NCI-H2227 (cell line): ENCODE results near the gene NXT1.
A peak's percentile ranks its signal among the peaks of the same experiment; 100 is the strongest.

Experiments used
- DNase-seq: peaks from one replicate; lab custom pipeline; 2025; ENCODE audit not compliant: unreplicated experiment; lab: John Stamatoyannopoulos, UW

The NXT1 gene

DNA sequence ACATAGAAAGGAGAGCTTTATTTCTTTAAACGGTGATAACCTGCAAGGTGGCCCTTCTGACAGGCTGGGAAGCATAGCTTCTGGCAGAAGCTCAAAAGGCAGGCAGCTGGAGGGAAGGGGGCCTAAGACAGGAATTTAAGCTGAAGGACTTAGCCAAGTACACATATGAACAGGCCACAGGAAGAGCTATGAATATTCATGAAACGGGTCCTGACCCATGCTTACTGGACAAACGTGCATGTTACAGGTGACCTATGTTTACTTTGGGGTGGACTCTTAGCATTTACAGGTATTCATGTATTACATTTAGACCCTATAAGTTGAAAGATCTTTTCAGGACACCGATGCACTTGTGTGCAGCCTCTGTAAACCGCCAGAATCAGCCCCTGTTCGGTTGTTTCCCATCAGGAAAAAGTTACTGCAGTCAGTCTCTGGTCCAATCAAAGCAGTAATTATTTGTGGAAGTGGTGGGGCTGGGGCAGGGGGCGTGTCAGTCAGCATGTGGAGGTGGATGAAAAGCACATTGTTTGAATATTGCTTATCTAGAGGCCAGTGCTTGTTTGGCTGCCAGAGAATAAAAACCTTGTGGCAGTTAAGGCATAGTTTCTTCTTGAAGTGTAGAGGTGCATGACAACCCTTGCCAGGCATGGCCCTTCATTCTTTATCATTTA lies 8.5 kb downstream of the NXT1 start:
- no peak for DNase-seq

DNA sequence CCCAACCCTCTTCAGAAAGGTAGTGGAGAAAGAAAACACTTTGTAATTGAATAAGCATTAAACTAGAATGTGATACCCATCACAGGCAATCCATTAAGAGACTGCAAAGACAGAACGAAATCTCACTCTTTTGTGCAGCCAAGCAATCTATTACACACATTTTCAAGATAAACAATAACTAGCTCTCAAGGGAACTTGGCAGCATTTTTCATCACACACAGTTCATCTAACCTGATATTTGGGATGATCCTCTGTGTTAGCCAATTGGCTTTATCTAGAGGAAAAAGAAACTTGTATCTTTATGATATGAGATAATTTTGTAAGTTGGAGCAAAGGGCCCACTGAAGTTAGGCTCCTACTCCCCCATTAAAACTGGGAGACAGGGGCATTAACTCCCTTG lies 9.9 kb downstream of the NXT1 start:
- DNase-seq: no peak

DNA sequence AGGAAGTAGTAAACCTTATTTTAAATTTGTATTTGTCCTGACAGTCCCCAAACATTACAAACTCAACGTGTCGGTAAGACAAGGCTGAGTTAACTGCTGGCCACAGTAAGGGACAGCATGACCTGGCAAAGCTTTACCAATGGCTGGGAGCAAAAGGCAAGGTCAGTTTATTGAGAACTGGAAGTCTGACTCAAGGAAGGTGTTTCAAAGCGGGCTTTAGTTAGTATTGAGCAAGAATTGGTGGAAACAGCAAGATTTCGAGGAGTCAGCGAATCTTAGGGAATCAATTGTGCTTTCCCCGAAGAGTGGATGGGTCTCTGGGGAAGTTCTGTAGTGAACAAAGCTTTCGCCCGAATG lies 10.5 kb downstream of the NXT1 start:
- DNase-seq: peak; percentile 50

DNA sequence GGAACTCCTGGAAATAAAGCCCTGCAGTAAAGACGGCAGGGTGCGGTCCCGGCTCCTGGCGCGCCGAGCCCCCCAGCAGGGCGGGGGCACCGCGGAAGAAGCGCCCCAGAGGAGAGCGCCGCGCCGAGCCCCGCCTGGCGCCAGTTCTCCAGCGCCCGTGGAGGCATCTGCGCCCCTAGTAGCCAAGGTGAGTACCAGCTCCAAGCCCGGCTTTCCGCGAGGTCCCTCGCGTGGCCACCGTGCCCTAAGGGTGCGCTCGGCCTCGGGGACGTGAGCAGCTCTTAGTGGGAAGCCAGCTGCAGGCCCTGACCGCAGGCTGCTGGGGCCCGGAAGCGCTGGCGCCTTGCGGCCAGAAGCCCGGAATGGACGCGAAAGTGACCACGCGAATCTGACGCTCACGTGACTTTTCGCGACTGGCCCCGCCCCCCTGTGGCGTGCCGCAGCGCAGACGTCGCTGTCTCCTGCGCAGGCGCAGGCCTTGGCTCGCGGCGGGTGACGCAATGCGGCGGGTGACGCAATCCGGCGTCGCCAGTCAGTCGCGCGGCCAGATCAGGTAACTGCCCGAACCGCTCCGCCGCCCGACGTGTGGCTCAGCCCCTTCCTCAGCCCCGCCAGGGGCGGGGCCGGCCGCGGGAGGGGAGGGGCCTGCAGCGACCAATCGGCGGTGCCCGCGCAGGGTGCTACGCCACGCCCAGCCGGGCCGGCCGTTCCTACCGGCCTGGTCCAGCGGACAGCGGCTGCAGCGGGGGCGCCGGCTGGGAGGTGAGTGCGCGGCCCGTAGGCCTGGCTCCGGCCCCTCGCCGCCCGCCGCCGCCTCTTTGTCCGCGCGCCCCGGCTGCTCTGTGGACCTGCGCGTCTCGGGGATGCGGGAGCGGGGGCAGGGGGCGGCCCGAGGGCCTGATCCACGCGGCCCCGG lies 11.1 kb downstream of the NXT1 start, which contains the start of gene GZF1:
Gene GZF1 (plus strand): TSS at position 707 of the 916 bp plus-strand sequence. CDS start 2,202 bp downstream, outside the sequence.
- peak; percentile 99 for DNase-seq

DNA sequence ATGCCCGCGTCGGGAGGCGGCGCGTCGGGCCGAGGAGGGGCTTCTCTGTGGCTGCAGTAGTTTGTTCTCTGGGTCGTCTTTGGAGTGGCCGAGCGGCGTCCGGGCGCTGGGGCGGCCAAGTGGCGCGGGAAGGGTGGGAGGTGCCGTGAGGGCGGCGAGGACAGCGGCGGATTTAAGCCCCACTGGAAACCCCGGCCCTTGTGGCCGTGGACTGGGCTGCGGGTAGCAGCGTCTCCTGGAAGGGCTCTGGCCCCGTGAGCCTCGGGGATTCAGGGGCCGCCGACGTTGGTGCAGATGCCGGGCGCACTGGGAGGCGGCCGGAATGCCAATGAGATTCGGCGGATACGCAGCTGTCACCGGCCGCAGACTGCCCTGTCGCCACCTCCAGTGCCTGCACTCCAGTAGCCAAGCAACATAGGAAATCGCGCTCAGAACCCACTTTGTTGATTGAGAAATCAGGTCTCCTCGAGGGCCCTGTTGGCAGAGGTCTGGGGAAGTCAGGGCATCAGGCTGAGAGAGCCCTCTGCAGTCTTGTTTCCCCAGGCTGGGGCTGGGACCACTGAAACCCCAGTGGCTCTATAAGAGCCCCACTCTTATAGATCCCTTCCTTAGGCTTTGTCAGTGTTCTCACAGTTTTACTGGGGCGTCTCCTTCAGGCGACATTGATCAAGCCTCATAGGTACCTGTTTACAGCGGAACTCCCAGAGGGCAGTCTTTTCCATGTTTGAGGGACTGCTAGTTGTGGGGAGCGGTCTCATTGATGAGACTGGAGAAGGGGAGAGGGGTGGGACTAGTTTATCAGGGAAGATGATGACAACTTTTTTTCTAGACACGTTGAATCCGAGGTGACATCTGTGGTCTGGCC lies 12.0 kb downstream of the NXT1 start:
- DNase-seq: no peak

DNA sequence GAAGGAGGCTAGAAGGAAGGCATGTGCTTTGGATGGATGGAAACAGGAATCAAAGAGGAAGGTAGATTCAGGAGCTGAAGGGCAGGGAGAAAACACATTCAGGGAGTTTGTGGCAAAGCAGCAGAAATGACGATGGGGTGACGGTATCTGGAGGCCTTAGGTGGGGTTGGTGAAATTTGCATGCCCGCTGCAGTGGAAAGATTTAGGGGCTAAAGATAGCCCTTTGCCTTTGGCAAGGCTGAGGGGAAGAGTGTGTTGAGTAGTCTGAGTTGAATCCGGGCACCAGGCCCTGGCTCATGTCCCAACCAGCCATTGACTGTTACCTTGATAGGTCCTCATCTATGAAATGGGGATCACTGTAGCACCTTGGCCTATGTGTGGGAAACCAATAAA lies 12.7 kb downstream of the NXT1 start:
- DNase-seq: no peak

DNA sequence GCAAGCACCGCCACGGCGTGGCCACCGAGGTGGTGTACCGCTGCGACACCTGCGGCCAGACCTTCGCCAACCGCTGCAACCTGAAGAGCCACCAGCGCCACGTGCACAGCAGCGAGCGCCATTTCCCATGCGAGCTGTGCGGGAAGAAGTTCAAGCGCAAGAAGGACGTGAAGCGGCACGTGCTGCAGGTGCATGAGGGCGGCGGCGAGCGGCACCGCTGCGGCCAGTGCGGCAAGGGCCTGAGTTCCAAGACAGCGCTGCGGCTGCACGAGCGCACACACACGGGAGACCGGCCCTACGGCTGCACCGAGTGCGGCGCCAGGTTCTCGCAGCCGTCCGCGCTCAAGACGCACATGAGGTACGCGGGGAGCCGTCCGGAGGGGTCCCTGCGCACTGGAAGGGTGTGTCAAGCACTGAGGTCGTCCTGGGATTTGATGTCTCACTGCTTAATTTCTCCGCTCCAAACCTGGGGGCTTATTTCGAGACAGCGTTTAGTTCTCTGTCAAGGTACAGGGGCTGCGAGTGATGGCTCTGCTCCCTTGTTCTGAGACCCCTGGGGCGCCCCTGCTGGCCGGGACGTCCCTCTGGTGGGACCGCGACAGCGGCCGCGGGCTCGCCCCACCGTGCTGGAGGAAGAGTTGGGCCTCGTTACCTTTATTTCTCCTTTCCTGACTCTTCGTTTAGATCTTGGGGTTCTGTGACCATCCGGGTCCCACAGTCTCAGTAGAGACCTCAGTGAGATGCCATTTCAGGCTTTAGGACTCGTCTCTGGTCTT lies 15.0 kb downstream of the NXT1 start:
- no peak for DNase-seq

DNA sequence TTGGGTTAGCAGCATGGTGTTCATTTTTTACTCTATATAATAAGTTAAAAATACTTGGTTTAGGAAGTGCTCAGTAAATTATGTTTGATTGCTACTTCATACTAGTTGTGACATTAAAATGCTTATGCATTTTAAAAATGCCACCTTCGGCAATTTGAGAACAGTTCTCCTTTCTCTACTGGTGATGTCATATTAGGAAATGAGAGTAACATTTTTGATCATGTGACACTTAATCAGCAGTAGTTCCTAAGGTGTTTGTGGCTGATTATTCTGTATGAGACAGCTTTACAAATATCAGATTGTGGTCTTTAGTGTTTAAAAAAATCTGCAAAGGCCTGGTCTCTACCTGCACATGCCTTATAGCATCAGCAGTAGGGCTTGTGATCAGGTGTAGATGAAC lies 15.8 kb downstream of the NXT1 start:
- no peak for DNase-seq

DNA sequence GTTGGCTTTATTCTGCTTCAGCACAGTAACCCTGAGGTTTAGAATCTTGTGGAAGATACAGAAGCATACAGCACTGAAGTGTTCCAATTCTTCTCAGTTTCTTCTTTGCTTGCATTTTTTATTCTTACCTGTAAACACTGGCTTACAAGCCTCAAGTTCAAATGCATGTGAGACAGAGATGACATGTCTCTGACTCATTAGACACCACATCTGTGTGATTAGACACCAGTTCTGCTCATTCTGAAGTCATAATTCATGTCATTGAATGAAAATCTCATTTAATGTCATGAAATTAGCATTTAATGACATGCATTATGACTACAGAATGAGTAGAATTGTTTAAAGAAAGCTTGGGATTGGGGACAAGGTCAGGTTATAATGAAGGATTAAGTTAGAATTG lies 17.2 kb downstream of the NXT1 start:
- DNase-seq: no peak

DNA sequence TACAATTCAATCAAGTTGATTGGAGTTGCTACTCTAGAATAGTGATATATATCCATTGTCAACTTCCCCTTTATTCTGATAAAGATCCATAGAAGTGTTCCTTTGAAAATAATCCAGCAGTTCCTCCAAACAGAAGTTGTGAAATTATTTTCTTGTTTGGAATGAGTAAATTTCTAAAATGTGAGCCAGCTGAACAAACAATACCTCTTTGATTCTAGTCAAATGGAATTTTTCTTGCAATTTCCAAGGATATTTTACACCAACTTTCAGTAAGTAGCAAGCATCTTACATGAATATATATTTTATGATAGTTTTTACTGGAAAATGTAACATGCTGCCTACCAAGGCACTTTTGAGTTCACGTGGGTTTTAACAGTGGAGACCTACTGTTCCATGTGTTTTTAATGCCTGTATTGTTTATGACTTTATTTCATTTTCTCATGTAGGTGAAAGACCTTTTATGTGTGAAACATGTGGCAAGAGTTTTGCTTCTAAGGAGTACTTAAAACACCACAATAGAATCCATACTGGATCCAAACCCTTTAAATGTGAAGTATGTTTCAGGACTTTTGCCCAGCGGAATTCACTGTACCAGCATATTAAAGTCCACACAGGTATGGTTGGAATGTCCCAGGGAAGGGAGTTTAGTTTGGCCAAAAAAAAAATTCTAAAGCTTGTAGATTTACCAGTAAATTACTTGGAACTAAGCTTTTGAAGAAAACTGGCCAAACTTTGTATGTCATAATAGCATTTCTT lies 17.9 kb downstream of the NXT1 start:
- DNase-seq: no peak

DNA sequence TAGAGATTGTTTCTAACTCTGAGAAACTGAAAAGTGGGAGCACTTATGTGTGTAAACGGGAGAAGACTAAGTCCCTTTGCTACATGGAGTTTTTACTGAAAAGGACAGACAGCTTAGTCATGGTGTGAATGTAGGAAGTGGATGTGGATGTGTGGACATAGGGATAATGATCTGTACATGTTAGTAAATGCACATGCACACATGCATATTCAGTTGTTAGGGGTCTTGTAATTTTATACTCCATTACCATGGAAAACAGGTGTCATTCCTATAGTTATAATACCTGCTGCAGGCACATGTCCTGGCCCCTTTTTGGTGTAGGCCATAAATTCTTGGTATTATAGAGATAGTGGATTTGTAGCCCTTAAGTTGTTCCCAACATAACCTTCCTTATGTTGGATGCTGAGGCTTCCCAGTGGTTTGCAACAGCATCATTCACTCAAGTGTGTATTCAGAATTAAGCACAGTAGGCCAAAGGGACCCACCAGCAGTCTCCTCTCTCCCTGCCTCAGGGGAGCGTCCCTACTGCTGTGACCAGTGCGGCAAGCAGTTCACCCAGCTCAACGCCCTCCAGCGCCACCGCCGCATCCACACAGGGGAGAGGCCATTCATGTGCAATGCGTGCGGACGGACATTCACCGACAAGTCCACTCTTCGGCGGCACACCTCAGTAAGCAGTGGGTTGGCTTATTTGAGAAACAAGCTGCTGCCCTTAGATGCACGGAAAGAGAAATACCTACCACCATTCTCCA lies 18.7 kb downstream of the NXT1 start:
- no peak for DNase-seq

DNA sequence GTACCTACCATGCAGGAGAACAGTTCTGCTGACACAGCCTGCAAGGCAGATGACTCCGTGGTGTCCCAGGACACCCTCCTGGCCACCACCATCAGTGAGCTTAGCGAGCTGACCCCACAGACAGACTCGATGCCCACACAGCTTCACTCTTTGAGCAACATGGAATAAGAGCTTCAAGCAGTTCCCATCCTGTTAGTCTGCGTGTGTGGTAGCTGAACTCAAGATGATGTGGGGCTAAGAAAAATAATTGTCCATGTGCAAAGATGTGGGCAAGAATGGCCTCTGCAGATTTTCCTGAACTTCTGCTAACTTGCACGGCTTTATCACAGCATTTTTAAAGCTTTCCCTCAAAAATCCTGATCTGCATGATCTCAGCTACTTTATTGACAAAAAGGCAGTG lies 19.7 kb downstream of the NXT1 start:
- no peak for DNase-seq

DNA sequence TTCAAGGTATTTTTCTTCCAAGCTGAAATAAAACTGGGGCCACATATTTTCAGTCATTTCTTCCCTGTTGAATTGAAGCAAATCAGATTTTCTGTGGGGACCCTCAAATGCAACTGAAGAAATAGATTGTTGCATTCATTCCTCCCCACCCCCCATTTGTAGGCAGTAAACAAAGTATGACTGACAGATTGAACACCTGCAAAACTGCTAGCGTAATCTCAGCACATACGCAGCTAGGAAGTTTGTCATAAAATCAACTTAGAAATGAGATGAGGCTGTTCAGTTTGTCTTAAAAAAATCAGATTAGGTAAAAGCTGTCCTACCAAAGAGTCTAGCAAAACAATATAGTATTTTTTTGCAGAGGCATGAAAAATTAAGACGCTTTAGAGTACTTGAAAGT lies 20.3 kb downstream of the NXT1 start:
- no peak for DNase-seq

DNA sequence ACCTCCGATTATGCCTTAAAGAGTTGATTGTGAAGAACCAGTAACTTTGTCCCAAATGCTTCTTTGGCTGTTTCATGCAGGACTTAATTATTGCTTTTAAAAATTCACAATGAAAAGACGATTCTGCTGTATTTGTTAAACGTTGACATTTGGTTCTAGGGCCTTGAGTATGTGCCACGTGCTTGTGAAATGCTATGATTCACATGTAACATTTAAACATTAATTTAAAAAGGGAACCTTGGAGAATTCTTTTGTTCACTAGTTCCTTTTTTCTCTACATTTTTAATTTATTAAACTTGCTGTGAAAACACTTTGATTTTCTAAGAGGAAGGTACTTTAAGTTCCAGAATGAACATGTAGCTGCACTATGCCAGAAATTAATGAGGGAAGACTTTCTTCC lies 20.9 kb downstream of the NXT1 start:
- DNase-seq: no peak

DNA sequence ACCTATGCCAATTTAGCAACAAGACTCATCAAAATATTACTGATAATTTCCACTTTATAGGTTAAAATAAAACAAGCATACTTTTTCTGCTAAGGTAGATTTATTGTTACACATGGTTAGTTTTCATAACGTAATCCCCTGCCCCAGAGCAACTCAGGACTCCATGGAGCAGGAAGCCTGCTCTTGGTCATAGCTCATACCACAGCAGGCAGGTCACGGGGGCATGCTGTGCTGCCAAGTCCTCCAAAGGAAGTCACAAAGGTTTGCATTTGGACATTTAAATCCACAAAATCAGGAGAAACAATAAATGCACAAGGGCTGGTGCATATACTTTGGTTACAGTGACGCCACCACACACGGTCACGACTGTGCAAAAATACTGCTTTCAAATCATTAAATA lies 23.9 kb downstream of the NXT1 start:
- no peak for DNase-seq

DNA sequence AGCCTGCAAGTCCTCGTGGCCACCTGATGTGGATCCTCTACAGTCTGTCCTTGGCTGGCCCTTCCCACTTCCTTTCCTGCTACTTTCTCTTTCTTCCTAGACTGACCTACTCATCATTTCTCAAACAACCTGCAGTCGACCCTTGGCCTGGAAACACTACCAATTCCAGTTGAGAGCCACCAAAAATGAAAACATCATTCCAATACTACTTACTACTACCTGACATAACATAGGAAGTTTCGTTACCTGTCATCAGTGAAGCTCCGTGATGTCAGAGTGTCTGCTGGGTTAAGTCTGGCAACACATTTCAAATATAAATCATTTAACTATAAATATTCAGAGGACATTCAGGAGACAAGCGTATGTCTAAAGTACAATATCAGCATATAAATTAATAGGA lies 25.2 kb downstream of the NXT1 start:
- DNase-seq: no peak

DNA sequence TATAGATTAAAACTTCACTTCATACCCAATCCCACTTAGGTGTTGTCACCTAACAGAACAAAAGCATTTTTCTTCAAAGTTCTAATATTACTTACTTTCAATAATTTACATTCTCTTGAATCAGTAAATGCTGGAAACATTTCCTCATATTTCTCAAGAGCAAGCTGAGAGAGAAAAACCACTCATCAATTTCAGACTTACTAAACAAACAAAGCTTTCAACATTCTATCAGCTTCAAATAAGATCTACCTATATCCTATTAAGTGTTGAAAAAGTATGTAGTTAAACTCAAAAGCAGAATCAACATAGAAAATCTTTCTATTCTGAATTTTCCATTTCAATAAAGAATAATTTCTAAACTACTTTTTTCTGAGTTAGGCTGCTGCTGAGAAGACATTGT lies 29.2 kb downstream of the NXT1 start:
- DNase-seq: no peak

DNA sequence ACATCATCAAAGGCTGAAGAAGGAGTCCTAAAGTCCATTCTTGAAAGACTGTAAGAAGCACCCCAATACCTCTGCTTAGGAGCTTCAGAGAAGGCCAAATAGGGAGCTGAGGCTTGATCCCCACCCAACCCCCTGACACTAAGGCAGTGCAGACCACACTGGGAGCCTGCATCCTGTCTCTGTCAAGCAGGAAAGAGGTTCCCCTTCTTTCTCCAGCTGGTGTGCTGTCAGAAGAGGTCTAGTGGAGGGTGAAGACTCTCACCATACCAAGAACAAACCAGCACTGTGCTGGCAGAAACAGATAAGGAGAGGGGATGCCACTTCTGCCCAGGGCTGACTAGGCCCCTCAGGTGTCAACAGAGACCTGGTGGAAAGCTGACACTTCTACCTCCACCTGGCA lies 31.3 kb downstream of the NXT1 start:
- DNase-seq: no peak
